Gastroesophageal sphincter (tissue), 3 donors: ENCODE results near the gene CCNC.

Experiments used
- EP300 ChIP-seq: sonication (generic); formaldehyde crosslinking; IDR thresholded peaks from one replicate; pipeline ENCODE4 v1.6.1; 2017; ENCODE audit warnings: antibody characterized with exemption, mild to moderate bottlenecking
- POLR2A ChIP-seq, 2 donors: fragments of 450-650 bp; IDR thresholded peaks; one replicate each; pipeline ENCODE4 v1.6.1; 2017; ENCODE audit warnings: antibody characterized with exemption in 2 of 2, mild to moderate bottlenecking in 2 of 2, moderate library complexity in 1 of 2
- POLR2AphosphoS5 ChIP-seq: sonication (generic); formaldehyde crosslinking; IDR thresholded peaks from one replicate; pipeline ENCODE4 v1.6.1; 2017; ENCODE audit warnings: antibody characterized with exemption
- TF ChIP-seq, protein P1 (sequence below), 4 experiments: fragments of 200-600 bp in 2 of 4; fragments of 450-650 bp in 2 of 4; sonication (generic) in 1 of 4; IDR thresholded peaks; one replicate each; pipeline ENCODE4 v1.5.1; 2017 to 2019; ENCODE audit warnings: antibody characterized with exemption in 4 of 4, mild to moderate bottlenecking in 2 of 4, moderate library complexity in 2 of 4

DNA sequence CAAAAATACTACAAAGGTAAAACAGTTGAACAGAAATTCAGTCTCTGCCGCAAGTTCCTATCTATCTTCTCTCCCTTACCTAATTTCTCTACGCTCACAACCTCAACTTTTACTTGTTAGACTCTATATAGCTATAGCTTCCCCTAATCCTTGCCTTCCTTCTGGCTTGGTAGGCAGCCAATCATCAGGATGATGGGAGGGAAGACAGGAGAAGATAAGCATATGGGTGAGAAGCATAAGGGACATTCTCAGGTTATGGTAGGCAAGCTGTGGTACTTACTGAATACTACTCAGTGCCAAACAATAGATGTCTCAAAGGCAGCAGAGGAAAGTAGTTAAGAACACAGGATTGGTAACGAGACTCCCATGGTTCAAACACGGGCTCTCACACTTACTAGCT, 7.8 kb downstream of the CCNC start:
- TF ChIP-seq, protein P1, sequence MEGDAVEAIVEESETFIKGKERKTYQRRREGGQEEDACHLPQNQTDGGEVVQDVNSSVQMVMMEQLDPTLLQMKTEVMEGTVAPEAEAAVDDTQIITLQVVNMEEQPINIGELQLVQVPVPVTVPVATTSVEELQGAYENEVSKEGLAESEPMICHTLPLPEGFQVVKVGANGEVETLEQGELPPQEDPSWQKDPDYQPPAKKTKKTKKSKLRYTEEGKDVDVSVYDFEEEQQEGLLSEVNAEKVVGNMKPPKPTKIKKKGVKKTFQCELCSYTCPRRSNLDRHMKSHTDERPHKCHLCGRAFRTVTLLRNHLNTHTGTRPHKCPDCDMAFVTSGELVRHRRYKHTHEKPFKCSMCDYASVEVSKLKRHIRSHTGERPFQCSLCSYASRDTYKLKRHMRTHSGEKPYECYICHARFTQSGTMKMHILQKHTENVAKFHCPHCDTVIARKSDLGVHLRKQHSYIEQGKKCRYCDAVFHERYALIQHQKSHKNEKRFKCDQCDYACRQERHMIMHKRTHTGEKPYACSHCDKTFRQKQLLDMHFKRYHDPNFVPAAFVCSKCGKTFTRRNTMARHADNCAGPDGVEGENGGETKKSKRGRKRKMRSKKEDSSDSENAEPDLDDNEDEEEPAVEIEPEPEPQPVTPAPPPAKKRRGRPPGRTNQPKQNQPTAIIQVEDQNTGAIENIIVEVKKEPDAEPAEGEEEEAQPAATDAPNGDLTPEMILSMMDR (IDR thresholded peaks at IDR 0.05), result no peak
- TF ChIP-seq POLR2A (IDR thresholded peaks at IDR 0.05) (no peak), POLR2AphosphoS5 (no peak), EP300 (no peak)
